Spleen (tissue), 11 donors: ENCODE results near the gene VSIG10L2. TPM values are rescaled to one million over a fixed set of nuclear protein-coding genes. Genes with fewer than 3 reads are reported as not detected.

Source experiments
- DNase-seq: peaks from one replicate; pipeline ENCODE4 v3.0.0-alpha.2; 2020
- H3K27ac ChIP-seq, 8 donors: fragments of 200-600 bp; sonication (generic) in 7 of 8; 1 replicate in 4 of 8; 2 replicates in 4 of 8; pipeline versions ENCODE4 v1.5.0 to v1.8.0; 2016 to 2021; ENCODE audit warnings: inconsistent platforms in 4 of 8, mild to moderate bottlenecking in 4 of 8, moderate library complexity in 1 of 8
- H3K27me3 ChIP-seq, 7 donors: fragments of 200-600 bp; sonication (generic) in 6 of 7; replicated peaks in 1 of 7; 1 replicate in 4 of 7; 2 replicates in 3 of 7; pipeline versions ENCODE4 v1.5.0 to v1.8.0; 2016 to 2021; ENCODE audit warnings: inconsistent platforms in 3 of 7, mild to moderate bottlenecking in 1 of 7
- H3K36me3 ChIP-seq, 6 donors: fragments of 200-600 bp; sonication (generic) in 5 of 6; 1 replicate in 4 of 6; 2 replicates in 2 of 6; pipeline versions ENCODE4 v1.5.0 to v1.8.0; 2016 to 2021; ENCODE audit warnings: inconsistent platforms in 2 of 6
- H3K4me1 ChIP-seq, 6 donors: fragments of 200-600 bp; sonication (generic) in 5 of 6; 1 replicate in 3 of 6; 2 replicates in 3 of 6; pipeline versions ENCODE4 v1.5.0 to v1.8.0; 2016 to 2021; ENCODE audit warnings: inconsistent platforms in 3 of 6
- H3K4me3 ChIP-seq, 8 donors: fragments of 200-600 bp; sonication (generic) in 7 of 8; 1 replicate in 4 of 8; 2 replicates in 4 of 8; pipeline versions ENCODE4 v1.5.0 to v1.8.0; 2016 to 2021; ENCODE audit warnings: inconsistent platforms in 4 of 8, mild to moderate bottlenecking in 4 of 8, moderate library complexity in 2 of 8
- H3K9me3 ChIP-seq, 8 donors: fragments of 200-600 bp; sonication (generic) in 7 of 8; 1 replicate in 4 of 8; 2 replicates in 4 of 8; pipeline versions ENCODE4 v1.5.0 to v1.8.0; 2016 to 2021; ENCODE audit warnings: inconsistent platforms in 4 of 8
- CTCF ChIP-seq, 11 experiments: fragments of 200-600 bp in 7 of 11; fragments of 450-650 bp in 4 of 11; sonication (generic) in 4 of 11; IDR thresholded peaks in 8 of 11; conservative IDR thresholded peaks in 3 of 11; 1 replicate in 7 of 11; 2 replicates in 4 of 11; pipeline versions ENCODE4 v1.4.0 to v1.8.0; 2016 to 2021; ENCODE audit warnings: antibody characterized with exemption in 11 of 11, inconsistent platforms in 4 of 11, mild to moderate bottlenecking in 1 of 11
- POLR2A ChIP-seq, 3 donors: fragments of 450-650 bp; IDR thresholded peaks; one replicate each; pipeline ENCODE4 v1.5.1; 2017; ENCODE audit warnings: antibody characterized with exemption in 3 of 3, mild to moderate bottlenecking in 1 of 3
- POLR2AphosphoS5 ChIP-seq, 3 donors: sonication (generic); formaldehyde crosslinking; IDR thresholded peaks; one replicate each; pipeline ENCODE4 v1.5.1; 2017; ENCODE audit warnings: antibody characterized with exemption in 3 of 3
- WGBS, 5 donors: extraction: QIAGEN DNeasy Blood & Tissue Kit in 3 of 5; methylation state at CpG; one replicate each; pipeline versions ENCODE4 v1.1.5 to v1.1.7; 2013 to 2018; 5-methylcytosine and 5-hydroxymethylcytosine counted together
- intact Hi-C: fragments of 100-400 bp; cut with DNase I; formaldehyde crosslinking; loops from one replicate; pipeline ENCODE4 v1.15.0; 2023; ENCODE audit warnings: low total_unique reads
- polyA plus RNA-seq, 3 donors: library from polyadenylated mRNA; stranded (reverse); fragments of 200-250 nt; gene quantifications; one replicate each; pipeline ENCODE4 v1.2.1, GENCODE V29; 2013
- total RNA-seq, 7 donors: library from RNA; depleted of rRNA in 3 of 7; stranded (reverse); fragments of >200 nt in 3 of 7; fragmentation: NEBNext Ultra II Directional in 4 of 7; extraction: Animal tissue kit (Norgen Biotek cat#: 25700) in 4 of 7; gene quantifications; one replicate each; pipeline versions ENCODE4 v1.1.0 to v1.2.1, GENCODE V29; 2016 to 2021
- donor health status: healthy with polysubstance abuse.
- donor health status: DM: no; HTN: no; CAD: no; lungs with moderate emphysema.
- donor health status: DM: no; HTN: no; CAD: no.
- donor health status: Bipolar disorder and iron deficiency.
- donor health status: healthy.
- donor health status: DM: no; HTN: no; CAD: no.
- donor health status: DM: yes; HTN: yes; CAD: no.

The VSIG10L2 gene
- total and polyA plus RNA-seq, 10 donors: 1.2 to 7.1 (median 3.1) TPM; not detected in 1

- H3K4me1 ChIP-seq: peaks cover 0 to 4% (median 0%) of the 10 kb centered on the region in 6 donors
- no peak for TF ChIP-seq POLR2A (IDR thresholded peaks at IDR 0.05)
- TF ChIP-seq POLR2AphosphoS5 (IDR thresholded peaks at IDR 0.05): no peak
- WGBS, 5 donors: 83 to 93% (median 93%) methylated on average over 10 to 11 of the region's 11 CpGs
- no peak overlapping the region for H3K4me3 ChIP-seq
- H3K27ac ChIP-seq: no peak overlapping the region
- no peaks in the 10 kb centered on the region for H3K9me3 ChIP-seq
- H3K36me3 ChIP-seq: no peaks in the 10 kb centered on the region
- H3K27me3 ChIP-seq: peaks cover 0 to 30% (median 0%) of the 10 kb centered on the region in 7 donors
- intact Hi-C loops: no loop called here
- peak; percentile 71 for DNase-seq
These were observed 4.3 kb downstream of the VSIG10L2 start for GRCh38 chr11:125950178-125950490.

GRCh38 chr11:125950696-125951651 is 5.1 kb downstream of the VSIG10L2 start:
- DNase-seq: peak; percentile 64
- no peaks in the 10 kb centered on the region for H3K36me3 ChIP-seq
- peaks cover 0 to 27% (median 0%) of the 10 kb centered on the region in 7 donors for H3K27me3 ChIP-seq
- H3K4me3 ChIP-seq: peak overlapping the region in 1 of 8 donors; percentile 42
- intact Hi-C loops: no loop called here
- no peaks in the 10 kb centered on the region for H3K9me3 ChIP-seq
- peaks cover 0 to 4% (median 0%) of the 10 kb centered on the region in 6 donors for H3K4me1 ChIP-seq
- H3K27ac ChIP-seq: peak overlapping the region in 4 of 8 donors; percentile 18 to 63 (median 47)
- WGBS, 5 donors: 74 to 86% (median 78%) methylated on average over 9 to 15 of the region's 15 CpGs
- TF ChIP-seq POLR2A (IDR thresholded peaks at IDR 0.05) (no peak), POLR2AphosphoS5 (IDR thresholded peaks at IDR 0.05) (peak; percentile 46 to 82 (median 82))

GRCh38 chr11:125951731-125952130 is 5.9 kb downstream of the VSIG10L2 start:
- Histone ChIP-seq H3K4me3 (peak overlapping the region in 2 of 8 donors; percentile 35 to 42), H3K9me3 (no peaks in the 10 kb centered on the region), H3K4me1 (peaks cover 0 to 4% (median 0%) of the 10 kb centered on the region in 6 donors), H3K36me3 (no peaks in the 10 kb centered on the region), H3K27me3 (peaks cover 0 to 24% (median 0%) of the 10 kb centered on the region in 7 donors), H3K27ac (peak overlapping the region in 4 of 8 donors; percentile 38 to 63 (median 54))
- DNase-seq: peak; percentile 58
- TF ChIP-seq POLR2AphosphoS5 (IDR thresholded peaks at IDR 0.05) (no peak), CTCF (IDR thresholded peaks at IDR 0.05 in 8 of 11, conservative IDR thresholded peaks at IDR 0.05 in 3 of 11) (no peak), POLR2A (IDR thresholded peaks at IDR 0.05) (no peak)
- WGBS, 5 donors: 58 to 73% (median 64%) methylated on average over 11 of the region's 11 CpGs
- intact Hi-C loops: no loop called here

GRCh38 chr11:125952559-125952958 is 6.7 kb downstream of the VSIG10L2 start:
- Histone ChIP-seq H3K27me3 (peaks cover 0 to 24% (median 0%) of the 10 kb centered on the region in 7 donors), H3K4me1 (peaks cover 0 to 4% (median 0%) of the 10 kb centered on the region in 6 donors), H3K9me3 (no peaks in the 10 kb centered on the region), H3K4me3 (peak overlapping the region in 2 of 8 donors; percentile 35 to 39), H3K27ac (no peak overlapping the region), H3K36me3 (no peaks in the 10 kb centered on the region)
- intact Hi-C loops: no loop called here
- WGBS, 5 donors: 31 to 79% (median 67%) methylated on average over 2 of the region's 2 CpGs
- TF ChIP-seq POLR2A (IDR thresholded peaks at IDR 0.05) (no peak), POLR2AphosphoS5 (IDR thresholded peaks at IDR 0.05) (no peak), CTCF (IDR thresholded peaks at IDR 0.05 in 8 of 11, conservative IDR thresholded peaks at IDR 0.05 in 3 of 11) (no peak)
- DNase-seq: no peak

- H3K4me1 ChIP-seq: peaks cover 0 to 4% (median 0%) of the 10 kb centered on the region in 6 donors
- no peaks in the 10 kb centered on the region for H3K36me3 ChIP-seq
- peak; percentile 70 for DNase-seq
- H3K4me3 ChIP-seq: peak overlapping the region in 2 of 8 donors; percentile 35 to 39
- TF ChIP-seq POLR2AphosphoS5 (IDR thresholded peaks at IDR 0.05): no peak
- TF ChIP-seq POLR2A (IDR thresholded peaks at IDR 0.05): no peak
- TF ChIP-seq CTCF (IDR thresholded peaks at IDR 0.05 in 8 of 11, conservative IDR thresholded peaks at IDR 0.05 in 3 of 11): no peak
- H3K9me3 ChIP-seq: no peaks in the 10 kb centered on the region
- 50 to 63% (median 56%) methylated on average over 7 of the region's 7 CpGs for WGBS, 5 donors
- H3K27me3 ChIP-seq: peaks cover 0 to 24% (median 0%) of the 10 kb centered on the region in 7 donors
- no peak overlapping the region for H3K27ac ChIP-seq
- intact Hi-C loops: no loop called here
These were observed 7.1 kb downstream of the VSIG10L2 start for GRCh38 chr11:125952973-125953372.
